NCI-H187 treated with DMSO at 0.1 percent for 48 hours (cell line): ENCODE results near the gene UBTF.

Experiments
- DNase-seq: peaks from one replicate; lab custom pipeline; 2025; lab: John Stamatoyannopoulos, UW

UBTF gene

GRCh38 chr17:44197107-44197506, 22.4 kb downstream of the UBTF start:
- DNase-seq, result no peak

GRCh38 chr17:44193326-44194084, 26.0 kb downstream of the UBTF start:
- DNase-seq, result no peak

GRCh38 chr17:44192750-44193149, 26.7 kb downstream of the UBTF start:
- no peak for DNase-seq

GRCh38 chr17:44191941-44192496, 27.5 kb downstream of the UBTF start:
- DNase-seq, result no peak

GRCh38 chr17:44191369-44191768, 28.1 kb downstream of the UBTF start:
- DNase-seq, result no peak

GRCh38 chr17:44190481-44190880, 29.0 kb downstream of the UBTF start:
- no peak for DNase-seq

GRCh38 chr17:44188576-44189403, 30.7 kb downstream of the UBTF start:
- DNase-seq, result no peak

- no peak for DNase-seq
Measured at GRCh38 chr17:44187131-44187899, 32.2 kb downstream of the UBTF start.

GRCh38 chr17:44186307-44187130, 33.0 kb downstream of the UBTF start, which contains the start of gene TMUB2:
Gene TMUB2 (plus strand): TSS chr17:44186972. CDS start chr17:44187709, 737 bp downstream.
- DNase-seq, result peak; percentile 98

- DNase-seq, result no peak
Measured at GRCh38 chr17:44184212-44184810, 35.2 kb downstream of the UBTF start.

GRCh38 chr17:44183024-44183423, 36.5 kb downstream of the UBTF start:
- DNase-seq, result no peak

GRCh38 chr17:44178133-44178532, 41.3 kb downstream of the UBTF start:
- DNase-seq, result no peak

GRCh38 chr17:44177640-44178039, 41.8 kb downstream of the UBTF start:
- no peak for DNase-seq

GRCh38 chr17:44176671-44177501, 42.6 kb downstream of the UBTF start:
- DNase-seq, result no peak

- DNase-seq, result no peak
Measured at GRCh38 chr17:44176257-44176656, 43.2 kb downstream of the UBTF start.

- no peak for DNase-seq
Measured at GRCh38 chr17:44174427-44174826, 45.0 kb downstream of the UBTF start.

GRCh38 chr17:44171931-44172455, 47.5 kb downstream of the UBTF start:
- no peak for DNase-seq

- no peak for DNase-seq
Measured at GRCh38 chr17:44170499-44171201, 48.8 kb downstream of the UBTF start, which contains the start of gene ASB16. Gene ASB16 (plus strand): TSS chr17:44170704. CDS start chr17:44170790, 86 bp downstream.

- DNase-seq, result no peak
Measured at GRCh38 chr17:44170135-44170498, 49.4 kb downstream of the UBTF start.
